NCI-H2227 (cell line): Measurements from ENCODE around the gene EFCC1.

Experiments
- DNase-seq: peaks from one replicate; lab custom pipeline; 2025; ENCODE audit not compliant: unreplicated experiment; lab: John Stamatoyannopoulos, UW

EFCC1 gene

DNA sequence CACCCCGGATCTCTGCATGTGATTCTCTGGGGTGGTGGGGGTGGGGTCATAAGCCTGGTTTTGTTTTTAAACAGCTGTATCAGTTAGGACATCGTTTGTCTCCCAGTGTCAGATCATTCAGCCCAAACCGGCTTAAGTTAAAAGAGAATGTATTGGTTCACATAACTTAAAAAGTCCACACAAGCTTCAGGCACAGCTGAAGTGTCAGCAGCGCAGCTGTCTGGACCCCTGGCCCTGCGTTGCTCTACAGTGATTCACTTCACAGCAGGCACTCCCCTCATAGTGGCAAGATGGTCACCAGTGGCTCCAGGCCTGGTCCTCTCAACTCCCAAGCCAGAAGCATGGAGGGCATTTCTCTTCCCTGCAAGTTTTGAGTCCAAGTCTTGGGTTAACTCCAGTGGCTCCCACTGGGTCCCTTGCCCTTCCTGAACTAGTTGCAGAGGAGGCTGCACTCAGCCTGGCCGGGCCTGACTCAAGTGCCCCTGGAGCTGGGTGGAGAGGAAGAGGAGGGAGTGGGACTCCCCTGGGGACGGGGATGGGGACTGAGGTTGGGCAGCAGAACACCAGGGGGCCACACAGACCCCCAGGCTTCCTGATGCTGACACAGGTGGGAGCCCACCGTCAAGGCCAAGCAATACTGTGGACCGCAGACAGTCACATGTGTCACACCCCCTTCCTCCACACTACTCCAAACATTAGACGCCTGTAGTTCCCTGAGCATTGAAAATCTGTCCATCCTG is 30.5 kb downstream of the EFCC1 start:
- DNase-seq = no peak

DNA sequence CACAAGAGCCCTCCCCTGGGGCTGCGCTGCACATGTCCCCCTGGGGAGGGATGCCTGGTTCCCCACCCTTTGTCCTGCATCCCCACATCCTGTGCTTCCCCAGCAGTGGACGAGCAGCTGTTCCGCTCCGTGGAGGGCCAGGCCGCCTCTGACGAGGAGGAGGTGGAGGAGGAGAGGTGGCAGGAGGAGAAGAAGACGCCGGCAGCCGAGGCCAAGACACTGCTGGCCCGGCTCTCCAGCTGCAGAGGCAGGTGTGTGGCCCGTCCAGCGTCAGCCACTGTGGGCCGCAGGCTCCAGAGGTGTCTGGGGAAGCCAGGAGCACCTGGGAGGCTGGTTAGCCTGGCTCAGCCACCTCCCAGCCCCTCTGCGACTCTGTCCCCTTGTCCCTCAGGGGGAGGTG is 31.6 kb downstream of the EFCC1 start:
- DNase-seq = no peak

DNA sequence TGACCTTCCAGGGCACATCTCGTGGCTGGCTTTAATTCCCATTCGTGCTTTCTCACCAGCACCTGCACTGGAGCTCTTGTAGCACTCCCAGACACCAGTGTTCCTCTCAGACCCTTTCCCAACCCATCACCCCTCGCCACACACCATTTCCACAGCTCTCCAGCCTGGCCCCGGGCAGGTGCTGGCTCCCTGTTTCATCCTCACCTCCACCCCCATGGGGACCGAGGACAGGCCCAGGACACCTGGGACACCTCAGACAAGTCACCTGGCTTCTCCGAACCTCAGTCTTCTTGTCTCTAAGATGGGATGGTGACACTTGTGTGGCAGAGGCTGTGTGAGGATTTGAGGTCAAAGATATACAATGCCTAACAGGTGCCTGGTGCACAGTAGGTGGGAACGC is 32.0 kb downstream of the EFCC1 start:
- DNase-seq = no peak

DNA sequence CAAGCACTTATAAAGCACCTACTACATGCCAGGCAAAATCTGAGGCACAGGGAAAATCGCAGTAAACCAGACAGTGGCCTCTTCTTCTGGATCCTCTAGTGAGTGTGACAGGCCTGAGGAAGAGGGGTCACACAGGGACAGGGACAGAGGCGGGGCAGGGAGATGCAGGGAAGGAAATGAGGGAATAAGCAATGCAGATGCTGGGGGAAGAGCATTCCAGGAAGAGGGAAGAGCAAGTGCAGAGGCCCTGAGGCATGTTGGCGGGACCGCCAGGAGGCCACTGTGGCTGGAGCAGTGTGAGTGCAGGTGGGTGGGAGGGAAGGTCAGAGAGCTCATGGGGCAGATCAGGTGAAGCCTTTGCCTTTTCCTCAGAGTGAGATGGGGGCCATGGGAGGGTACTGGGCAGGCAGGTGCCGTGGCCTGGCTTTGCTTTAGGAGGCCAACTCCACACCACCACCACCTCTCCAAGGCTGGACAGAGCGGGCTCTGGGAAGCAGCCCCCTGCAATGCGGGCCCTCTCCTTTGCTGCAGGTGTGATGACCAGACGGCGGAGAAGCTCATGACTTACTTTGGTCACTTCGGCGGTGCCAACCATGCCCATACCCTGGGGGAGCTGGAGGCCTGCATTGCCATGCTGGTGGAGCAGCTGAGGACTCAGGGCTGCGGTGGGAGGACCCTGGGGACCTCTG is 32.7 kb downstream of the EFCC1 start:
- DNase-seq = no peak

DNA sequence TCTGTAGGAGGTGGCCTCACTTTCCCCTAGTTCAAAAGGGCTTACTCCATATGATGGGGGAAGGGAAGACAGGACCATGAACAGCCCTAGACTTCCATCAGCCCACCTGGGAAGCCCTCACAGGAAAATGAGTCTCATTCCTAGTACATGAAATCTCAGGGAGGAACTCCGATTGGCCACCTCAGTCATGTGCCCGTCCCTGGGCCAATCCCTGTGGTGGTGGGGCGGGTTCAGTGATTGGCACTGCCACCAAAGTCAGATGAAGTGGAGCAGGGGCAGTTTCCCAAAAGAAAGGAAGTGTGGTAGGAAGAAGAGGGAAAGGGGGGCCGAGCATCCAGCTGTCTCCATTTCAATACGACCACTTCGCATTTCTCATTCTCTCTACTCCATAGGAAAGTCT is 33.5 kb downstream of the EFCC1 start:
- DNase-seq = no peak

DNA sequence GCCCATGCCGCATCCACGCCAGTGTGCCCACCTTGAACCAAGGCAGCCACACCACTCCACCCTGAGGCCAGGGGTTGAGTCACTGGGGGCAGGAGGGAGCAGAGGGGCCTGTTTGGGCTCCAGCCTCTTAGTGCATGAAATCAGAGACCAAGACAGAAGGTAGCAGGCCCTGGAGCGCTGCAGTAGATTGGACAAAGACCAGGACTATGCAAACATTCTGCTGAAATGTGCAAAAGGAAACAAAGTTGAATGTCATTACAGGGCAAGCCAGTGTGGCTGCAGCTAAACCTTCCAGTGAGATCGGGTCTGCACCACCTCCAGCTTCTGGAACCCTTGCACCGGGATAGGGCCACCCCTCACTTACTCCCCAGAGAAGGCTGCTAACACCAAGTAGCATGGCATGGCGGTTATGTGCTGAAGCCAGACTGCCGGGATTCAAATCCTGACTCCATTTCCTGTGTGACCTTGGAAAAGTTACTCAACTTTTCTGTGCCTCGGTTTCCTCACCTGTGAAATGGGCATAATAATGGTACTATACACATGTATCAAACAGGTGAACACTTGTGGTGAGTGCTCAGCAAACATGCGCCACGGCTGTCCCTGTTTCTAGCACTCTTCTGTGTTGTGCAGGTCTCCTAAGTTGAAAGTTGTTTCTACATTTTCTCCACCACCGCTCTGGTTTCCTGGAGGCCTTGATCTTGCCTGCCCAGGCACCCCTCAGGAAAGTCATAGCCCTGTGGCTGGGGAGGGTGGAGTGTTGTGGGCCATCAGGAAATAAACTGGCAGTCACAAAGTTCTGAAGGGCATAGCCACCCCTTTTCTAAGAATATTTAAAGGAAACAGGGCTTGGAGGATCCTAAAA is 34.5 kb downstream of the EFCC1 start:
- no peak for DNase-seq

DNA sequence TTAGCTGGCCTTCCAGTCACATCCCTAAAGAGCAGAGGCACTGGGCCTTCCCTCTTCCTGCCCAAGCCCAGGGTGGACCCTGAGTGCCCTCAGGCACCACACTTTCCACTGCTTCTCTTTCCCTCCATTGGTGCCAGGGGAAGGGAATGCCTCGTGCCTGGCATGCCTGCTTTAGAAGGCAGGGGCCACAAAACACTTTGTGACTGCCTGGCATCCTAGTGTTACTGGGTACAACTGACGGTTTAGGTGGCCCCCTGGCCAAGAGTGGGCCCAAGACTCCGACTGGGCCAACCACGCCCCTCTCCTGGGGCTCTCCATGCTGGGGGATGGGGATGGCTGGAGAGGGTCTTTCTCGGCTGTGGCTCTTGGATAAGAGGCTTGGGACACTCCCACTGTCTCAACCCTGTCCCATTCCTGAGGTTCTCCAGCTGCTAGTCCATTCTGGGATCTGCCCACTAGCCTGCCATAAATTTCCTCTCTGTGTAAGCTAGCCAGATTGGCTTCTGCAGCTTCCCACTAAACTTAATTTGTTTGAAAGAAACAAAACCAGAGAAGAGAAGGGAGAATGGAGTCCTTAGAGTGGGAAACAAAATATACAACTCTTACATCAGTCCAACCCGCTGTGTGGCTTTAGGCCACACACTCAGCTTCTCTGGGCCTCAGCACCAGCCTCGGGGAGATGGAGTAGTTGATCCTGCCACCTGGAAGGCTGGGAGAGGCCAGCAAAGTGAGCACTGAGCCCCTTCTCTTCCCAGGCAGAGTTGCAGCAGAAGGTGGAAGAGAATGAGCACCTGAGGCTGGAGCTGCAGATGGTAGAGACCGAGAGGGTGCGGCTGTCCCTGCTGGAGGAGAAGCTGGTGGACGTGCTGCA is 35.4 kb downstream of the EFCC1 start:
- DNase-seq = no peak

DNA sequence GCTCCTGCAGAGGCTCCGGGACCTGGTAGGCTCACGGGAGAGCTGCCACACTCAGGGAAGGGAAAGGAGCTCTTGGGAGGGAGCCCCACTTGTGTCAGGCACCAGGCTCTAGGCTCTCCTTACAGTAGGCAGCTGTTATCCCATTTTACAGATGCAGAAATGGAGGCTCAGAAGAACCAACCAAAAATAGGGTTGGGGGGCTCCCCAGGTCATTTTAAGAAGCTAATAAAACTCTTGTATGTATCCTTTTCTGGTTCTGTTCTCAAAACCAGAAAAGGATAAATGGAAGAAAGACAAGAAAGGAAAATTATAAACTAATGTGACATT is 36.0 kb downstream of the EFCC1 start:
- DNase-seq = no peak

DNA sequence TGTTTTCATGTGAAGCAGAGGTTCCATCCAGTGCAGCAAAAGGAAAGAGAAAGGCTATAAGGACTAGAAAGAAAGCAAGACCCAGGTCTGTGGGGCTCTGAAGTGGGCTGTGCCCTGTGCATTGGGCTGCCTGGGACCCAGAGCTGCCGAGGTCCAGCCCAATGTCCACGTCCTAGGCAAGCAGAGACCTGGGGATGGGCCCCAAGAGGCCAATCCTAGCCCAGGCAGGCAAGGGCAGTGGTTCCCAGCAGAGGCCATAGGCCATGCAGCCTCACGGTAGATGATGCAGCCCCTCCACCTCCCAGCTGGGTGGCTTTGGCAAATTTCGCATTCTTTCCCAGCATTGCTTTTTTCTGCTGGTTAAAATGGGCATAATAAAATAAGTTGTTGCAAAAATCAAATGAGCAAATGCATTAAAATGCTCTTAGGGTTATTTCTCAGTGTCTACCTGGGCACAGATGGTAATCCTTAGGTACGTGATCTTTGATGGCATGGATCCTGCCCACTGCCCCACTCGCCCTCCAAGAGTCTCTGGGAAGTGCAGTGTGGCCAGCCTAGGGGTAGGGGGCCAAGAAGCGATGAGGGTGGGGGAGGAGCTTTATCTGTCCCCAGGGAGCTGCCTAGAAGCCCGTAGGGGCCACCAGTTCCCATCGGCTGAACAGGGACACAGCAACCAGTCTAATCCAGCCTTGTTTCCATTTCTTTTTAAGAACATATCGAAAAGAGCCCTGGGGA is 37.2 kb downstream of the EFCC1 start:
- DNase-seq = no peak

DNA sequence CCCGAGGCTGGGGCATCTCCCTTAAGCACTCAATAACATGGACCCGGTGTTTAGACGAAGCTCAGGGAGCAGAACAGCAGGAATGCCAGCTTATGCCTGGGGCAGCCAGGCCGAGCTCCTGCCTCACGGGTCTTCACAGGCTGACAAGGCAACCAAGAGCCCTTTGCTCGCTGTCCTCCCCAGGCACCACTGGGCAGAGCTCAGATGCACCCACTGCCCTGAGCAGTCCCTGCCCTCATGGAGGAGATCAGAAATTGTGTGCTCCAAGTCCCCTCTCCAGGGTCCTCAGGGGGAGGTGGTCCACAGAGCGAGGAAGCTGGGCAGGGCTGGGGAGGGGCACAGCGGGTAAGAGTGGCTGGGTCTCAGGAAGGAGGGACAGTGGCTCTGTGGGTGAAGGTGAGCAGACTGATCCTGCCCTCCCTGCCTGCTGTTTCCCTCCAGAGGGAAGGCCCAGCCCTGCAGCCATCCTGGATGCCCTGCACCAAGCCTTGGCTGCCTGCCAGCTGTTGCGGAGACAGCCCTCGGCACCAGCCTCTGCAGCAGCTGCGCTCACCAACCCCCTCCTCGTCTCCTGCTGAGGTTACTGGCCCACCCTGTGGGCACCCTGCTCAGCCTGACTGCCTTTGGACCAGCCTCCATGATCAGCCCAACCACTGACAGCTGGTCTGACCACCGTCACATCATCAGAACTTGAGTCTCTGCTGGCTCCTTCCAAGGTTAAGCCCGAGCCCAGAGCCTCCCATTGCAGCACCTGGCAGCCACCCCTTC is 38.4 kb downstream of the EFCC1 start:
- peak; percentile 80 for DNase-seq

DNA sequence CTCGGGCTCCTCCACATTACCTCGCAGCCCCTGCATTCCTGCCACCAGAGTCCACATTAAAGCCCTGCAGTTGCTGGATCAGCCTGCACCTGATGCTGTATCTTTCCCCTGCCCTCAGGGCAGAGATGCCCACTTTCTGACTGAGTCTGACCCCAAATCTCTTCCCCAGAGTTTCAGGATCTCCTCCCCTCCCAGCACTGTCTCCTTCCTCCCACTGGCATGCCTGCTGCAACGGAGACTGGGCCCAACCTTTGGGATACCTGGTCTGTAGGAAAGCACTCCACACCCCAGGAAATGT is 38.9 kb downstream of the EFCC1 start:
- no peak for DNase-seq

DNA sequence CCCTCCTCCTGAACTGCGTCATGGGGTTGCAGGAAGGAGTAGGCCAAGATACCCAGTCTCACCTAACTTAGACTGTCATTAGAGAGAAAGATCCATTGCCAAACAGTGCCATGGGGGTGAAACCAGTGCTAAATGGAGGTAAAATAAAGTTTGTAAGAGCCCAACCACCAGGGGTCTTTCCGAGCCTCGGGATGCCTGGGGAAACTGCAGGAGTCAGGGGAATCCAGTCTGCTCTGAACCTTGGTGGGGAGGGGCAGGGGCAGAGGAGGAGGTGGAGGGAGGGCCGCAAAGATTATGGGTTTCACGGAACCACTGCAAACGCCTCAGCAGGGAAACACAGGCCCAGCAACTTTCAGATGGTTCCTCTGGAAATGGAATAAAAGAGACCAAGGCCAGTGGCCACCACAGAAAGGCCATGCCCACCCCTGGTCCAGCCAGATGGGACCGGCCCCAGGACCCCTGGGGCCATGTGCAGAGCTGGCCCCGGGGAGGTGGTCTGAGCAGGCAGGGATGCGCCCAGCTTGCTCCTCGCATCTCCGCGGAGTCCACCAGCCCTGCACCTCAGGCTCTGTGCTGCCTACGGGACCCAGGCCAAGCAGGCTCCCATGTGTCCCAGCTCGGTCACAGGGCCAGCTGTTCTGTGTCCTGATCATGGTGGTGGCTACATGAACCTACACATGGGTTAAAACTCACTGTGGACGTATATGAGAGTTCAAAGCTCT is 39.6 kb downstream of the EFCC1 start:
- no peak for DNase-seq

DNA sequence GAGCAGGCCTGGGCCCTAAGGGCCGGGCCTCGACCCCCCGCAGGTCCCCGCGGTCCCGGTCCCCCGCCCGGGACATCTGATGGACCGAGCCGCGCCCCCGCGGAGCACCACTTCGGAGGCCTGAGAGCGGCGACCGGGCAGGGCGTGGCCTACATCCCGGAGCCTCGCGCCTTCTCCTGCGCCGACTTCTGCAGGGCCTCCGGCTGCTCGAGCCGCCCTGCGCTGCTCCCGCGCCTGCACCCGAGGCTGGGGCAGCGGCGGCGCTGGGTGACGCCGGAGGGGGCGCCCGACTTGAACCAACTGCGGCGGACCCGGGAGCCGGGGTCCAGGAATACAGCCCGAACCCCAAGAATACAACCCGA is 44.6 kb downstream of the EFCC1 start:
- DNase-seq = no peak

DNA sequence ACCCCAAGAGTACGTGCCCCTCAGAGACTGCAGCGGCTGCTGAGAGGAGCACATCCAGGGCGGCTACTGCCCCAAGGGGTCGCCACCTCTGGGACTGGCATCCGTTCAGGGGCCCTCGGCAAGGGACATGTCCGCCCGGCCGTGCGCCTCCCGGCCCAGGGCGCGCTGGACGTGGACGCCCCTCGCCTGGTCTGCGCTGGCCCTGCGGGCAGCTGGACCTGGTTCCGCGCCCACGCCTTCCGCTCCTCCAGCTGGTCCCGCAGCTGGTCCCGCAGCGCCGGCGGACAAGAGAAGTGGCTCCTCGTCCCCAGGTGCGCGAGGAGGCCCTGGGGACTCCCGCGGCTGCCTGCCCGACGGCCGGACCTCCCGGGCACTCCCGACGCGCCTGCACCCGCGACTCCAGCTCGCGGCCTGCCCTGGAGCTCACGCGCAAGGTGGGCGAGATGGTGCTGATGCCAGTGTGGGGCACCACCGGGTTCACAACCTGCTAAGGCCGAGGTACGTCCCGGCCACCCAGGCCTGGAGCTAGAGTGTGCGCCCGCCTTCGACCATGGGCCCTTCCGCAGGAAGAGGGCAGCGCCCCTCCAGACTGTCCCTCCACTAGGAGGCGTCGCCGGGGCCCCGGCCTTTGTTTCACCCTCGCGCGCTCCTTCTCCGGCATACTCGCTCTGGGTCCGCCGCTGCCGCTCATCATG is 45.1 kb downstream of the EFCC1 start:
- DNase-seq = no peak

DNA sequence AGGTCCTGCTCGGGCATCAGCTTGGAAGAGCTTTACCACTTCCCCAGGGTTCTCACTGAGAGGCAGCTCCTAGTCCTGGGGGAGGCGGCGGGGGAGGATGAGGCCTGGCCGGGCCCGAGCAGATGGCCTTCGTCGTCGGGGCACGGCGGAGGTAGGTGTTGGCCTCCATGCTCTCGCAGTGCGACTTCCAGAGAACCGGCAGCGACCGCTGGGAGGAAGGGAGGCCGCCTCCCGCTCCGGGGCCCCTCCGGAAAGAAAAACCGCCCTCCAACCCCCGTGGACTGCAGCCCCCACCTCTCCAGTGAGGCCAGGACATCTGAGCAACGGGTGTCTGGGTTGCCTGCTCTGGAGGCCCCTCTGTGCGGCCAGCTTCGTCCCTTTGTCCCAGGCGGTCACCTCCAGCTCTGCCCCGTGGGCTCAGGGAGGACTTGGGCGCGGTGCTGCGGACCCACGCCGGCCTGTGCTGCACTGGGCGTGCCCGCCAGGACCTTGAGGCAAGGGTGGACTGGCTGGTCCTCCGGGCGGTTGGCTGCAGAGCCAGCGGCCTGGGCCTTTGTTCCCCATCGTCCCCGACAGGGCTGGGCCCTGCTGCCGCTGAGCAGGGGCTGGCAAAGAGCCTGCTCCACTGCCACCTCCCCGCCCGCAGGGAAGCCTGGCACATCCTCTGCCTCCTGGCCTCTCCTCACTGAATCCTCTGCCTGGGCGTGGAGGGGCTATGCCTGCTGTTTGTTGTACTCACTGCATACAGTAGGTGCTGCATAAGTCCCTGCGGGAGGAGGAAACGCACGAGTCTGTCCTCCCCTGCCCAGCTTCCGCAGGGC is 45.8 kb downstream of the EFCC1 start:
- no peak for DNase-seq

DNA sequence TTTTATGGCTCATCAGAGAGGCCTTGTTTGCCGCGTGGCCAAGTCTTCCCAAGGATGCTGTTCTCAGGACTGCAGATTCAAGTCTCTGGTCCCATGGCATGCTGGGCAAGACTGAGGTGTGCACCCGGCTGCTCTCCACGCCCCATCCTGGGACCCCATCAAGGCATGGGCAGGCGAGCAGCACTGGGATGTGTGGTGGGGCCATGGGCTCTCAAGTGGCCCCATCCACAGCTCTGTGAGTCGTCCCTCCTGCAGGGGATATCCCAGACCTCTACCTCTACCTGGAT is 46.4 kb downstream of the EFCC1 start:
- DNase-seq = no peak

DNA sequence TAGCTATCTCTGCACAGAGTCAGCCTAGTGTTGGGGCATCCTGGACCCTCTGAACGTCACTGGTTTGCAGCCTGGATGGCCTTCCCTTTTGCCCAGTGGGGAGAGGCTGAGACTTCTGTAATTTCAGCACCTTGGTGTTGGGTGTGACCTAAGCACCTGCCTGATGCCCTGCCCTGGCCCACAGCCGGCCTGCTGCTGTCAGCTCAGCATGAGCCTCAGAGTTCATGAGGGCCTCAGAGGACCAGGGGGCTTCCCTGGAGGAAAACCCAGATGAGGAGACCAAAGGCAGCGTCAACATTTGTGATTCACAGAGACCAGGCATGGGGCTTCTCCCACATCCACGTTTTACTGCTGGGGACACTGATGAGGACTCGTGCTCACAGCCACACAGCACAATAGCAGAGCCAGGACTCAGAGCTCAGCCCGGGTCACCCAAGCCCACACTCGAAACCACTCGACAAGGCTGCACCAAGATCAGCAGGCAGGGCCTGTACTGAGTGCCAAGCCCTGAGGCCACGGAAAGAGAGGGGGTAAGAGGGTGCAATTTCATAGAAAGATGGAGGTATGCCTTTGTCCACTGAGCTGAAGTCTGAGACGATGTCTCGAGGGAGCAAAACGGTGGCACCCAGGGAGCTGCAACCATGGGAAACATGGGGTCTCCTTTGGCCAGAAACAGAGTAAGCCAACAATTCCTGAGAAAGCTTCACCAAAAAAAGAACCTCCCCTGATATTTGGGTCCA is 49.6 kb downstream of the EFCC1 start:
- no peak for DNase-seq
